B cell (primary cell): ENCODE results near the gene TSPAN2.

Experiments used
- CTCF ChIP-seq: fragments of 200-600 bp; IDR thresholded peaks from one replicate; pipeline ENCODE4 v1.8.0; 2022; ENCODE audit warnings: antibody characterized with exemption, mild to moderate bottlenecking
- EZH2 ChIP-seq: IDR thresholded peaks from 2 replicates; pipeline ENCODE4 v1.6.1; 2012; ENCODE audit warnings: borderline replicate concordance, low read depth, mild to moderate bottlenecking, moderate library complexity, low read length; ENCODE audit not compliant: insufficient read depth, poor library complexity, severe bottlenecking

- no peak for TF ChIP-seq CTCF
- TF ChIP-seq EZH2 = no peak
Measured at GRCh38 chr1:115074839-115075534, 14.3 kb downstream of the TSPAN2 start.
